Liver (tissue), 3 donors: Measurements from ENCODE around the gene PSMG3.

Experiments
- CTCF ChIP-seq: fragments of 150-350 bp; IDR thresholded peaks from 2 replicates; pipeline ENCODE4 v1.5.1; 2017; ENCODE audit warnings: improper control_type of control experiment, low read depth, low read length; ENCODE audit not compliant: missing input control
- TAF1 ChIP-seq: conservative IDR thresholded peaks from 2 replicates; pipeline ENCODE4 v1.6.1; 2016; ENCODE audit warnings: antibody characterized with exemption, mild to moderate bottlenecking
- donor health status: healthy.
- donor health status: healthy.

- no peak for TF ChIP-seq CTCF
- no peak for TF ChIP-seq TAF1
These were observed 28.0 kb upstream of the PSMG3 start for GRCh38 chr7:1597791-1598190.
